Hematopoietic multipotent progenitor cell treated with erythropoietin and hydrocortisone succinate and interleukin-3 and kit ligand, for 17 days (in vitro differentiated cells): ENCODE results near the gene CXorf51A.
"Not testable (repeated sequence)": the region's sequence is repeated elsewhere in the genome, so short reads cannot be mapped to it uniquely, and the experiment has no call there.

Source experiments
- DNase-seq: peaks from one replicate; pipeline ENCODE4 v3.0.0-alpha.2; 2015; ENCODE audit warnings: low spot score

The CXorf51A gene

DNA sequence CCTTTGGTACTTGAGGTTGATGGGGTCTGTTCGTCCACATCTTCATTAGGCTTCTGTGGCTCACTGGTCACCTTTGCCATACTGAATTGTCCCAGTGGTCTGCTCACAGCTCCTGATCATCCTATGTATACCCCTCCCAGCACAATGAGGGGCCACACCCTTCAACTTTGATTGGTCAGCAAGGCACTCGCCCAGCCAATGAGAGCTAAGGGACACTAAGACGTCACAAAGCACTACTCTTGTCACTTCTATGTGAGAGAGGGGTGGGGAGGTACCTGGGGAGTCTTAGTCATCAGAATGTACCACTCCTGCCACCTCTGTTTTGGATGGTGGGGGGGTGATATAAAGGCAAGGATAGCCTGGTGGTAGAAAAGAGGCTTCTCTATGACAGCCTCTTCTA is at the start of gene CXorf51A:
Gene CXorf51A (minus strand): TSS at position 101 of the 400 bp plus-strand sequence. CDS start 21 bp downstream, at position 80.
- not testable (repeated sequence) for DNase-seq

DNA sequence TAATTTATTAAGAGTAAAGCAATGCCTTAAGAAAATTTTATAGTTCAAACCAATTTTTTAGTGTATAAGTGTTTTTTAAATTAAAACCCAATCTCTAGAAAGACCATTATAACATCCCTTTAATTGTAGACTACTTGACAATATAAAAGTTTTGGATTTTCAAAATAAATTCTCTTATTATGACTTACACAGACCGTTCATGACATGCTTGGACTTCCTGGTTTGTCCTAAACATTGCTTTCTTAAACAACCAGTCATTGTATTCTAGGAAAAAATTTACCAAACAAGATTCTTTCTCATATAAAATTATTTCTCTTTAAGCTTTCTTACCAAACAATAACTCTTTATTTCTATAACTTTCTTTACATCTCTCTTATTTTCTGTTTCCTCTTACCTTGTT is 49.0 kb upstream of the CXorf51A start:
- no peak for DNase-seq

DNA sequence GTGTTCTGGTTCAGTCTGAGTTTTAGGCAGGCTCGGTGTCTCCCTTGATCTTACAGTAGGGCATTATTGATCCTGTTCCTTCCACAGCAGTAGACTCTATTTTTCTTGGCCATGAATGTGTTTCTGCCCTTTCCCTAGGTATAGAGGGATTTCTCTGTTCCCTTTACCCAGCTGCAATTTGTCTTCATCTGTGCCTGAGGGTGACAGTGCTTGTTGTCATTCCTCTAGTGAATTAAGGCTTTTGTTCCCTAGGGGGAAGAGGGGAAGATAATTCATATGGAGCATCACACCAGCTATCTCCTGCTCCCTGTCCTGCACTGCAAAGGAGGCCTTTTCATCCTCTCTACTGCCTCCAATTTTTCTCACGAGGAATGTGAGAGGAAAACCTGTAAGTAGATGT is 39.7 kb upstream of the CXorf51A start:
- no peak for DNase-seq

DNA sequence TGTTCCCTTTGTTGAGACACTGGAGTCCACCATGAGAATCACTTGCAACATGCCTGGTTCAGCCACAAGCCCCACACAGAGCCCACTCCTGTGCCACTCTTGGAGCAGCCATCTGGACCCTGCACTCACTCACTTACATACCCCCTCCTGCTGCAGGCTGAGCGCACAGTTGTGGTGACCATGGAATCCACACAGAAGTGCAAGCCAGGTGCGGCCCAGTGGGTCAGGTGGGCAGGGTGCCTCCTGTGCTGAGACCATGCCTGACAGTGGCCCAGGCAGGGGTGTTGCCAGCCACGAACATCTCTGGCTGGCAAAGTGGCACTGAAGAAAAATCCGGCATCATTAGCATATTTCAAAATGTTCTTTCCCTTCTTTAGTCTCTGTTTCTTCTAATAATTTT is 17.4 kb upstream of the CXorf51A start:
- DNase-seq, result no peak

DNA sequence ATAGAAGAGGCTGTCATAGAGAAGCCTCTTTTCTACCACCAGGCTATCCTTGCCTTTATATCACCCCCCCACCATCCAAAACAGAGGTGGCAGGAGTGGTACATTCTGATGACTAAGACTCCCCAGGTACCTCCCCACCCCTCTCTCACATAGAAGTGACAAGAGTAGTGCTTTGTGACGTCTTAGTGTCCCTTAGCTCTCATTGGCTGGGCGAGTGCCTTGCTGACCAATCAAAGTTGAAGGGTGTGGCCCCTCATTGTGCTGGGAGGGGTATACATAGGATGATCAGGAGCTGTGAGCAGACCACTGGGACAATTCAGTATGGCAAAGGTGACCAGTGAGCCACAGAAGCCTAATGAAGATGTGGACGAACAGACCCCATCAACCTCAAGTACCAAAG is 5.1 kb downstream of the CXorf51A start, which contains the start of gene CXorf51B:
Gene CXorf51B (plus strand): TSS at position 301 of the 400 bp plus-strand sequence. CDS start 21 bp downstream, at position 322.
- DNase-seq, result not testable (repeated sequence)
